ENCODE results near the gene C12orf75. TPM values are rescaled to one million over a fixed set of nuclear protein-coding genes. Genes with fewer than 3 reads are reported as not detected.
"Not testable (repeated sequence)": the region's sequence is repeated elsewhere in the genome, so short reads cannot be mapped to it uniquely, and the experiment has no call there.

Gene C12orf75
- total and polyA plus RNA-seq, 2 donors (not counting 3 experiments of a cell fraction or from before 2014, with no cell fraction given) = 23.6 to 60.7 TPM

DNA sequence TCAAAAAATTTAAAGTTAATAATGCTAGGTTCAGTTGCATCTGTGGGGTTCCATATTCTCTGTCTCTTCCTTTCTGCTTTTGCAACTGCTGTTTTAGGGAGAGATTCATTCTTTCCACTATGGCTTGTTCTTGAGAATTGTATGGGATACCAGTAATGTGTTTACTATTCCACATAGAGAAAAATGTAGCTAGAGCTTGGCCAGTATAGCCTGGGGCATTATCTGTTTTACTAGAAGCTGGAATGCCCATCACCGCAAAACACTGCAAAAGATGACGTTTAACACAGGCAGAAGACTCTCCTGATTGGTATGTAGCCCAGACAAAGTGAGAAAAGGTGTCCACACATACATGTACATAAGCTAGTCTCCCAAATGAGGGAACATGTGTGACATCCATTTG lies 25.9 kb upstream of the C12orf75 start:
- H4K20me1 ChIP-seq (replicated peaks; ENCODE audit: control insufficient read depth, extremely low read depth, insufficient read depth, low read length); H2AFZ ChIP-seq (ENCODE audit: low read depth, low read length); BruUV-seq (replicated peaks); dilution Hi-C loops (cut with MboI; ENCODE audit: extremely low pct_ligation_motif_present, low sequenced_read_pairs); POLR2A ChIA-PET; H3K9me3 ChIP-seq (replicated peaks; ENCODE audit: control insufficient read depth, insufficient read depth, low read length); H3K36me3 ChIP-seq (ENCODE audit: control insufficient read depth in 2 of 2, extremely low read depth in 1 of 2, insufficient read depth in 2 of 2, low read length in 2 of 2); H3K4me1 ChIP-seq (ENCODE audit: control insufficient read depth, extremely low read depth, insufficient read depth, low read length); H3K4me2 ChIP-seq (ENCODE audit: insufficient read depth, low read length); H3K27ac ChIP-seq (ENCODE audit: insufficient read depth, low read depth, low read length); H3K79me2 ChIP-seq (ENCODE audit: control insufficient read depth, insufficient read depth, low read length); H3K27me3 ChIP-seq (ENCODE audit: control insufficient read depth in 2 of 2, insufficient read depth in 2 of 2, low read length in 2 of 2); FAIRE-seq; H3K9ac ChIP-seq (replicated peaks; ENCODE audit: extremely low read depth, insufficient read depth, low read length); H3K9me1 ChIP-seq (replicated peaks; ENCODE audit: control insufficient read depth, extremely low read depth, insufficient read depth, low read length); intact Hi-C loops (cut with micrococcal nuclease); DNase-seq (ENCODE audit: low read depth, low spot score); H3K4me3 ChIP-seq (replicated peaks in 1 of 3; ENCODE audit: insufficient read depth in 1 of 3, low read depth in 1 of 3, low read length in 3 of 3): not testable (repeated sequence)
- CTCF ChIA-PET = interaction anchor here (1.2 to 1.4 kb wide), 2 partner anchors 10 to 45 kb away, joined by 3 read pairs; no protein-coding TSS in a partner anchor

DNA sequence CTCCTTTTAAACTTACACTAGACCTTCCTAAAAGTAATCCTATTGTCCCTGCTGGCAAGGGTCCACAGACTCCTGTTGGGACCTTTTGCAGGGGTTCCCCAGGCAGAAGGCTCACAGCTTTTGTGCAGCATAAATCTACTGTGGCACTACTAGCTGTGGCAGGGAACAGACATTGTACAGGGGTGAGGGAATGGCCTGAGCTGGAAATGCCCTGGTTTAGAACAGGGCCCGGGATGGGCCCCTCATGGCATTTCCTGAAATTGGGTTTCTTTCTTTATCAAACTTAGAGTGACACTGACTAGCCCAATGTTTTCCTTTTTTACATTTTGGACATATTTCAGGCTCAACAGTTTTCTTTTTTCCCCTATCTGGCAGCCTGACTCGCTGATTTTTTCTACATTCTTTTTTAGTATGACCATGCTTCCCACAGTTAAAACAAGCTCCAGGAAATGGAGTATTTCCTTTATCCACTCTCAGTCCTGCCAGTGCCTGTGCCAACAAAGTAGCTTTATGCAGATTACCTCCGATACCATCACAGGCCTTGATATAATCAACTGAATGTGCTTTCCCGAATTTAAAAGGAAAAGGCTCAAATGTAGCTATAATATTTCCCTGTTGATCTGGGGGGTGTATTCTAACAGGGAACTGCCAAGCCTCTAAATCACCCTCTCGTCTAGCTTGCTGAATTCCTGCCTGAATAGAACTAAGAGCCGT lies 22.7 kb upstream of the C12orf75 start:
- FAIRE-seq = peak; percentile 70
- H3K4me1 ChIP-seq (ENCODE audit: control insufficient read depth, extremely low read depth, insufficient read depth, low read length); H2AFZ ChIP-seq (ENCODE audit: low read depth, low read length); H3K4me3 ChIP-seq (replicated peaks in 1 of 3; ENCODE audit: insufficient read depth in 1 of 3, low read depth in 1 of 3, low read length in 3 of 3); H3K27me3 ChIP-seq (ENCODE audit: control insufficient read depth in 2 of 2, insufficient read depth in 2 of 2, low read length in 2 of 2); POLR2A ChIA-PET; H4K20me1 ChIP-seq (replicated peaks; ENCODE audit: control insufficient read depth, extremely low read depth, insufficient read depth, low read length); H3K79me2 ChIP-seq (ENCODE audit: control insufficient read depth, insufficient read depth, low read length); H3K9ac ChIP-seq (replicated peaks; ENCODE audit: extremely low read depth, insufficient read depth, low read length); H3K9me3 ChIP-seq (replicated peaks; ENCODE audit: control insufficient read depth, insufficient read depth, low read length); dilution Hi-C loops (cut with MboI; ENCODE audit: extremely low pct_ligation_motif_present, low sequenced_read_pairs); H3K36me3 ChIP-seq (ENCODE audit: control insufficient read depth in 2 of 2, extremely low read depth in 1 of 2, insufficient read depth in 2 of 2, low read length in 2 of 2); intact Hi-C loops (cut with micrococcal nuclease); H3K4me2 ChIP-seq (ENCODE audit: insufficient read depth, low read length); H3K9me1 ChIP-seq (replicated peaks; ENCODE audit: control insufficient read depth, extremely low read depth, insufficient read depth, low read length); BruUV-seq (replicated peaks): not testable (repeated sequence)
- CTCF ChIA-PET = interaction anchor here (0.8 to 1.3 kb wide), 5 partner anchors 12 to 76 kb away, joined by 3 to 4 read pairs (median 4); no protein-coding TSS in a partner anchor
- H3K27ac ChIP-seq (ENCODE audit: insufficient read depth, low read depth, low read length) = peak overlapping the region; percentile 50
- DNase-seq (ENCODE audit: low read depth, low spot score) = peak; percentile 70

DNA sequence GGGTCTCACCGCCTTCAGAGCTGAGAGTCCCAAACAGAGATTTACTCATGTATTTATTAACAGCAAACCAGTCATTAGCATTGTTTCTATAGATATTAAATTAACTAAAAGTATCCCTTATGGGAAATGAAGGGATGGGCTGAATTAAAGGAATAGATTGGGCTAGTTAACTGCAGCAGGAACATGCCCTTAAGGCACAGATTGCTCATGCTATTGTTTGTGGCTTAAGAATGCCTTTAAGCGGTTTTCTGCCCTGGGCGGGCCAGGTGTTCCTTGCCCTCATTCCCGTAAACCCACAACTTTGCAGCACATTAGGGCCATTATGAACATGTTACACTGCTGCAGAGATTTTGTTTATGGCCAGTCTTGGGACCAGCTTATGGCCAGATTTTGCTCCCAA lies 21.7 kb upstream of the C12orf75 start:
- H3K27ac ChIP-seq (ENCODE audit: insufficient read depth, low read depth, low read length); H2AFZ ChIP-seq (ENCODE audit: low read depth, low read length); intact Hi-C loops (cut with micrococcal nuclease); H3K4me1 ChIP-seq (ENCODE audit: control insufficient read depth, extremely low read depth, insufficient read depth, low read length); FAIRE-seq; H3K4me2 ChIP-seq (ENCODE audit: insufficient read depth, low read length); H3K9me3 ChIP-seq (replicated peaks; ENCODE audit: control insufficient read depth, insufficient read depth, low read length); H3K36me3 ChIP-seq (ENCODE audit: control insufficient read depth in 2 of 2, extremely low read depth in 1 of 2, insufficient read depth in 2 of 2, low read length in 2 of 2); DNase-seq (ENCODE audit: low read depth, low spot score); H3K4me3 ChIP-seq (replicated peaks in 1 of 3; ENCODE audit: insufficient read depth in 1 of 3, low read depth in 1 of 3, low read length in 3 of 3); BruUV-seq (replicated peaks); POLR2A ChIA-PET; H4K20me1 ChIP-seq (replicated peaks; ENCODE audit: control insufficient read depth, extremely low read depth, insufficient read depth, low read length); dilution Hi-C loops (cut with MboI; ENCODE audit: extremely low pct_ligation_motif_present, low sequenced_read_pairs); H3K27me3 ChIP-seq (ENCODE audit: control insufficient read depth in 2 of 2, insufficient read depth in 2 of 2, low read length in 2 of 2); H3K9ac ChIP-seq (replicated peaks; ENCODE audit: extremely low read depth, insufficient read depth, low read length); H3K9me1 ChIP-seq (replicated peaks; ENCODE audit: control insufficient read depth, extremely low read depth, insufficient read depth, low read length); H3K79me2 ChIP-seq (ENCODE audit: control insufficient read depth, insufficient read depth, low read length): not testable (repeated sequence)
- CTCF ChIA-PET = interaction anchor here (0.9 to 1.1 kb wide), 2 partner anchors 16 to 18 kb away, joined by 3 to 4 read pairs; no protein-coding TSS in a partner anchor

DNA sequence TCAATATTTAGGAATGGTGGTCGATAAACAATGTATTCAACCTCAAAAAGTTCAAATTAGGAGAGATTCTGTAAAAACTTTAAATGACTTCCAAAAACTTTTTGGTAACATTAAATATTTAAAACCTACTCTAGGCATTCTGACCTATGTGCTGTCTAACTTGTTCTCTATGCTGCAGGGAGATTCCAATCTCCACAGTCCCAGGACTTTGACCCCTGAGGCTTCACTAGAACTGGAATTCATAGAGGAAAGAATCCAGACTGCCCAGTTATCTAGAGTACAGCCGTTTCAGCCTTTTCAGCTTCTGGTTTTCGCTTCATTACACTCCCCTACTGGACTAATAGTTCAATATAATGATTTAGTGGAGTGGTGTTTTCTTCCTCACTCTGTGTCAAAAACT lies 21.1 kb upstream of the C12orf75 start:
- POLR2A ChIA-PET; BruUV-seq (replicated peaks); FAIRE-seq; DNase-seq (ENCODE audit: low read depth, low spot score); H3K79me2 ChIP-seq (ENCODE audit: control insufficient read depth, insufficient read depth, low read length); H3K4me3 ChIP-seq (replicated peaks in 1 of 3; ENCODE audit: insufficient read depth in 1 of 3, low read depth in 1 of 3, low read length in 3 of 3); H3K4me1 ChIP-seq (ENCODE audit: control insufficient read depth, extremely low read depth, insufficient read depth, low read length); H2AFZ ChIP-seq (ENCODE audit: low read depth, low read length); dilution Hi-C loops (cut with MboI; ENCODE audit: extremely low pct_ligation_motif_present, low sequenced_read_pairs); intact Hi-C loops (cut with micrococcal nuclease); H3K9me1 ChIP-seq (replicated peaks; ENCODE audit: control insufficient read depth, extremely low read depth, insufficient read depth, low read length); H4K20me1 ChIP-seq (replicated peaks; ENCODE audit: control insufficient read depth, extremely low read depth, insufficient read depth, low read length); H3K4me2 ChIP-seq (ENCODE audit: insufficient read depth, low read length); H3K9ac ChIP-seq (replicated peaks; ENCODE audit: extremely low read depth, insufficient read depth, low read length); CTCF ChIA-PET; H3K9me3 ChIP-seq (replicated peaks; ENCODE audit: control insufficient read depth, insufficient read depth, low read length); H3K27ac ChIP-seq (ENCODE audit: insufficient read depth, low read depth, low read length); H3K27me3 ChIP-seq (ENCODE audit: control insufficient read depth in 2 of 2, insufficient read depth in 2 of 2, low read length in 2 of 2); H3K36me3 ChIP-seq (ENCODE audit: control insufficient read depth in 2 of 2, extremely low read depth in 1 of 2, insufficient read depth in 2 of 2, low read length in 2 of 2): not testable (repeated sequence)
